Limb (tissue), 2 donors: Measurements from ENCODE around the gene FANCG.

Experiments used
- DNase-seq, 2 donors: peaks; one replicate each; pipeline ENCODE4 v3.0.0-alpha.2; 2016; ENCODE audit errors: extremely low spot score in 2 of 2

FANCG gene

DNA sequence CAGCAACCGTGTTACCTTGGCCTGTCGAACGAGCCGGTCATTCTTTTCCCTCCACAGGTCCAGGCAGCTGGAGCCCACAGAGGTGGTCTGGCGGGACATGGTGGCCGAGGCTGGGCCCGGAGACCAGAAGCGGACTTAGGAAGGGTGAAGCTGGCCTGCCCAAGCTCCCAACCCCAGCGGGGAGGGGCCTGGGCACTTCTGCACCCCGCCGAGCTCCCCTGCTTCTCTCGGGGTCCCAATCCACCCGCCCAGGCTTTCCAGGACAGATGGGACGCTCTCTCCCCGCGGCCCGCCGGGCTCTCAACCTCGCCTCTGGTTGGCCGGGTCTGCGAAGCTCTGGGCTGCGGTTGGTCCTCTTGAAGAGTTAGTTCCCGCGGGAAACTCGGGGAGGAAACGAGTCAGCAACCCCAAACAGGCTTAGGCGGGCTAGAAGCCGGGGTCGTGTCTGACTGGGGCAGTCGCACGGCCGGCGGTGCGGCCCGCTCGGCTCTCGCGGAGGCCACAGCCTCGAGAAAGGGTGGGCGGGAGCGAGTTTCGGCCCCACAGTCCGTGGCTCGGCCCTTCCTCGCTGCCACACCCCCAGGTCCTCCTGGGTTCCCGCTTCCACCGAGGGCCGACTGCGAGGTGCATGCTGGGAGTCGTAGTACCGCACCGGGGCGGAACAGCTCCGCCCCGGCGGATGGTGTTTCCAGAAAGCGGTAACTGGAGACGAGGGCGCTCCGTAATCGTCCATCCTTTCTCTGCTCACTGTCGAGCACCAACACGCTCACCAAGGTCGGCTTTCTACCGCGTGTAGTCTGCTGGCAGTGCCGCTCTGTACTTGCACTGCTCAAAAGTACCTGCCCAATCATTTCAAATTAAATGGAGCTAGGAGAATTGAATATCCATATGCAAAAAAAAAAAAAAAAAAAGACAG is at the start of gene FANCG:
FANCG (minus strand) TSS at position 517 of the 916 bp plus-strand sequence; CDS start at position 99, 418 bp downstream.
- peak; percentile 94 to 95 for DNase-seq

DNA sequence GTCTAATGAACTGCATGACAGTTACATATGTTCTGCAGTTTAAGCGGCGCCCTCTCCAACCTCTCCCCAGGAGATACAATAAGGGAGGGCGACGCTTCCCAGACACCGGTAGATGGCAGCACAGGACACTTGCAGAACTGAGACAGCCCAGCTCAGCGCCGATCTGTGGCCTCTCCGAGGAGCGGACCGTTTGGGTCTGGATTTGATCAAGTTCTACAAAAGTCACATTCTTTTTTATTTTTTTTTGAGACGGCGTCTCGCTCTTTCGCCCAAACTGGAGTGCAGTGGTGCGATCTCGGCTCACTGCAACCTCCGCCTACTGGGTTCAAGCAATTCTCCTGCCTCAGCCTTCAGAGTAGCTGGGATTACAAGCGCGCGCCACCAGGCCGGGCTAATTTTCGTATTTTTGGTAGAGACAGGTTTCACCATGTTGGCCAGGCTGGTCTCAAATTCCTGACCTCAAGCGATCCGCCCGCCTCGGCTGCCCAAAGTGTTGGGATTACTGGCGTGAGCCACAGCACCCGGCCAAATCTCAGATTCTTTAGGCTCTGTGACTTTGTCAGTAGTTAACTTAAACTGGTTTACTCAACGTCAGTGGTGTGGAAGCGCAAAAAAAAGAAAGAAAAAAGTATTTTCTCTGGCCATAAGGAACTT is 37.3 kb upstream of the FANCG start:
- DNase-seq: peak; percentile 90 to 96

DNA sequence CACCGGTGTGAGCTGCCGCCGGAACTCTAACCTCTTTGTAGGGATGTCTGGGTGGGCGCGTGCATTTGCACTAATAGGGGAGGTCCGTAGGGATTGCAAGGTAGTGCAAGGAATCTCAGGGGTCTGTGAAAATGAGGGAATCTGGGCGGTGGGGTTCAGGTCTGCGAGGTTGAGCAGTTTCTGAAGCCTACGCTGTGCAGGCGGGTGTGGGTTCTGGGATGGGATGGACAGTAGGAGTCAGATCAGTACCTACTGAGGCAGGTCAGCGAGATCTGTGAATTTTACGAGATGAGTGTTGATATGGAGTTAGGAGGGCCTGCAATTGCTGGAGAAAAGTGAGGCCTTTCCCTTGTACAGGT is 36.8 kb upstream of the FANCG start:
- no peak for DNase-seq

DNA sequence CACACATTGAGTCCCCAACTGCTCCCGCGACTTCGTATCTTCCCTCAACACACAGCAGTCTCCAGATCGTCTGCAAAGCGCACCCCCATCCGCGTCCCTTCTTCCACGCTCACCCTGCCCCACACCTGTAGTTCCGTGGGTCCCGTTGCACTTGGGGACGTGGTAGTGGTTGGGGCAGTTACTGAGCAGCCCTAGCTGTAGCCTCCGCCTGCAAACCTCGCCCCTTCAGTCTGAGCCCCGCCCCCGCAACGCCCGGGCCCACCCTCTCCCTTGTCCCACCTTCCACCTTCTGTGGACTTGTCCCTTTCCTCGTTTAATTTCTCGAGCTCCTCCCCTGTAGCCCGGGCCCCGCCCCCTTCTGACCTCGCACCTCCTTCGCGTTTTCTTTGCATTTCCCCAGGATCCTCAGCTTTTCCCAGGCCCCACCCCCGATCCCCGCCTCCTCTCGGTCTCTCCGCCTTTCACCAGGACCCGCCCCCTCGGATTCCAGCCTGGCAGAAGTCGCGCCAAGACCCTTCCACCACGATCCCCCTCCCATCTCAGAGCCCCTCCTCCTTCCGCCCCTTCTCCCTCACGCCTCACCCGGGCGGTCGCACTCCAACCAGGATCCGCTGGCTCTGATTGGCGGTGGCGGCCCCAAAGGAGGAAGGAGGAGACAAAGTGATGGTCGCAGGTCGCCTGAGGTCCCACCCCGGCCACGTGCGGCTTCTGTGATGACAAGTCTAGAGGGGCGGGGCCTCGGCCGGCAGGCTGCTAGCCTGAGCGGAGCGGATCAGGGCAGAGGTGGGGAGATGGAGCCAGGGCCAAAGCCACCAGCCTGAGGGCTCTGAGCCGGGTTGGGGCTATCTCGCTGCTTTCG is 36.2 kb upstream of the FANCG start, which contains the start of gene ATOSB:
ATOSB (minus strand) TSS at position 183 of the 859 bp plus-strand sequence. CDS start 7,588 bp downstream, outside the sequence.
- DNase-seq: peak; percentile 95 to 99

DNA sequence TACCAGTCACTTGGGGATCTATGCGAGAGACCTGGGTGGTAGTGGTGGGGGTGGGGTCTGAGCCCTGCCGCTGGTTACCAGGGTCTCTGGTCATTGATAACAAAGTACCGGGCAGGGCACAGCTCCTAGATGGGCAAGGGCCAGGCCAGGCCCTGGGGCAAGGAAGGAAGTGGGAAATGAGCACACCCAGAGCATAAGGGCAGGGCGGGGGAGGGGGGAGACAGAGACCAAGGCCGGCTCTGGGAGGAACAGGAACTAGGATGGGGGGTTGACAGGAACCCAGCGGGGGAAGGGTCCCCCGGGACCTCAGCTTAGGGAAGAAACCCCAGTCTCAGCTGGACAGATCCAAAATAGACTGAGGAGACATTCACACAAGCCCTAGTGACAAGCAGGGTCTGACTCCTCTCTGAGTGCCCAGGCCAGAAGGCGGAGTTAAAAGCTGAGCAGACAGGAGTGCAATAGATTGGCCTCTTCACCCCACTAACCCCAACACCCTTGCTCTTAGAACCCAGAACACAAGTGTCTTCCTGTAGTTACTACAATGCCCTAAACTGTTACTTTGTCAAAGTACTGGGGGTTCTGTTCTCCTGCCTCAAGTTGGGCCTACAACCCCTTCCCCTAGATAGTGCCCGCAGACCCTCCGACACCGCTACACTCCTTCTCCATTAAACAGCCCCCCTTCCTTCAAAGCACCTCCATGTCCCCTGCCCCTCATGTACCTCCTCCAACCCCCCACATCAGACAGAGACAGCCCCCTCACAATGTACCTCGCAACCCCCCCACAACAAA is 35.3 kb upstream of the FANCG start:
- peak; percentile 7 to 65 for DNase-seq

DNA sequence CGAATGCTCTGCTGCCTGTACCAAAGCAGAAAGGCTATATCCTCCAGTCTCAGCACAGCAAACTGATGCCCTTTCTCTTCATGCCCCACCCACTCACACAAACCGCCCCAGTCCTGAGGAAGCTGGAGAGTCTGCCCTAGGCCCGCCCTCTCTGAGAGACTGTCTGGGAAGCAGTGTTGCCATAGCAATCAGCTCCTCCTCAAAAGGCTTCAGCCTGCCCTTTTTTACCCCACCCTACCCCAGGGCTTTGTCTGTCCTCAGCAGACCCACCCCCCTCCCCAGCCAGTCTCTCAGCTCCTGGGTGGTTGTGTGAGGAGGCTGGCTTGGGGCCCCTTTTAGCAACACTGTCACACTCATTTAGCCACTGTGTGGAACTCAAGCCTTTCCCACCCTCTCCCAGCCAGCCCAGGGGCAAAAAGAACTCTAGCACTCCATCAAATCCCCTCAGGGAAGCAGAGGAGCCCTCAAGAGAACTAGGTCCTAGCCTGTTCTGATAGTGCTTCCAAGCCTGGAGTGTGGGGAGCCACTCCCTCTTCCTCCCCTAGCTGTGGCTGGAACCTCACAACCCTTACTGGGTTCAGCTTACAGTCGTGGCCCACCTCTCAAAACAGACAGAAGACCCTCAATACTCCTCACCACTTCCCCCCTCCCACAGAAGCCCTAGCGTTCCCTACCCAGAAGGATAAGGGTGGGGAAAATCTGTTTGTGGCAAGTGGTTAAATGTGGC is 34.5 kb upstream of the FANCG start:
- peak; percentile 80 to 89 for DNase-seq

DNA sequence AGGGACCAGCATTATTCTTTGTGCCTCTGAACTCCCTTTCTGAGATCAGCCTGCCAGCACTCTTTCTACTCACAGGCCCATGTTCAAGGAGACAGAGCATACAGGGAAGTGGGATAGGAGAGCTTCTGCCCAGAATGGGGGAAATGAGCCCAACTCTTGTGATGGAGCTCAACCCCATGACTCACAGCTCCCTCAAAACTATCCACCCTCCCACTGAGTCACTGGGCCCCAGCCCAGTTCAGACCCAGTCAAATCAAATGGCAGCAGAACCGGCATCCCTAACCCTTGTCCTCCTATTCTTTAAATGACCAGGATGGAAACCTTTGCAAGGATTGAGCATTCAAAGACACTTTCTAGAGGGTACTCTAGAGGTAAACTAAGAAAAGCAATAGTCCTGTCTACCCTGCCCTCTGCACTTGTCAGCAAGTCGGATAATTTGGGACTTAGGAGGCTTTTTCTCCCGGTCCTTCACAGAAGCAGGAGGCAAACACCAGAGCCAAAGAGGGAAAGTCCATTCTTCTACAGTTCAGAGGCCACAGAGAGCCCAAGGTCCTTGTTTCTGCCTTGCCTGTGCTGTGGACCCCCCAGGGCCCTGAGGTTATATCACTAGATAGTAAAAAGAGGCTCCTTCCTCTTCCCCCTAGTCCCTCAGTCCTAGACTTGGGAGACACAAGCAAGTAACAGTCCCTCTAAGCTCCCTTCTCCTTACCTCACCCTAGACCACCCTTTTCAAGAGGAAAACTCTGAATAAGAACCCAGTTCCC is 32.7 kb upstream of the FANCG start:
- DNase-seq: no peak

DNA sequence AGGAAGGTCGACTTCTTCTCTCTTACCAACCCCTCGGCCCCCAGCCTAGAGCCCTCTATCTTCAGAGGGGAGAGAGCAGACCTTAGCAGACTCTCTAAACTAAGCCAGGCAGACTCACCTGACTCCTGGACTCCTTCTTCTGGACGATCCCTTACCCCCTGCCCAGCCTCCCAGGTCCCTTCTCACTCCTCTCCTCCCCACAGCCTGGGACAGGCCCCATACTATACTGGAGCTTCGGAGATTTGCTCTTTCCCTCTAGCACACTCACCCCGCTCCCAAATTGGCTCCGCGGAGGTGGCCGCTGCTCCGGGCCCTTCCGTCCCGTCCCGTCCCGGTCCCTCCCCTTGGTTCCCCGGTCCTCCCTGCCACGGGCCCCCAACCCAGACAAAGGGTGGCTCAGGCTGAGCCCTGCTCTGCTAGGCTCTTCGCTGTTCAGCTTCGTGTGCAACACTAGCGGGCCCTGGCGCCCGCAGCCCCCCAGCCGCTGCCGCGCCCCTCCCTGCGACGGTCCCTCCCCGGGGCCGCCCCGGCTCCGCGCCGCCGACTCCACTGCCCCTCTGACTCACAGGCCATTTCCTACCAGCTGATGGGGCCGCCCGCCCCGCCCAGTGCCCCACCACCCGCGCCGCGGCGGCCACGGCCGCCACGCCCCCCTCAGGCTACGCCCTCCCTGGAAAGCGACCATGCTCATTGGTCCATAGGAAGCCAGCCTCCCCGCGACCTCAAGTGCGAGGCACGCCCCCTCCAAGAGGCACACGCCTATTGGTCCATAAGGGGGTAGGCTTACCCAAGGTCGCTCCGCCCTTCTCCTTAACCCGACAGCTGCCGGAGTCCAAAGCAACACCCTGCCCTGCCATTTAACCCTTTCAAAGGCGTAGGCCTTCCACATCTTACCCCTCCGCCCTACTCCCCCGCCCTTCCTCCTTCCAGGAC is 31.5 kb upstream of the FANCG start:
- DNase-seq: peak; percentile 97 to 98

DNA sequence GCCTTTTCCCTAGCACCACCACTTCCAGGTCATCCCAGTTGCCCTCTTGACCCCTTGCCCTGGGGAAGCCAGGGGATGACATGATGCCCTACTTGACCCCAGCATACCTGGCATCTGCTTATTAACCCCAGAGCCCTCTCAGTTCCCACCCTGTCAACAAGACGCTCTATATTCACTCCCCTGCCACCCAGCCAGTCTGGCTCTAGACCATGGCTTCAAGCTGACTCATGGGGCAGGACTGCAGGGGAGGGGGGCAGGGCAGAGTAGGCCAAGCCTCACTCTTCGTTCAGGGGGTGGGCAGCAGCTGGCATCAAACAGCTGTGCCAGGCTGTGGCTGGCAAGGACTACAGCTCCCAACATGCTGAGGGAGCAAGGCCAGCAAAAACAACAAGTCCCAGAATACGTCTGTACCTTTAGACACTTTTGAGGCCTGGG is 30.6 kb upstream of the FANCG start:
- no peak for DNase-seq

DNA sequence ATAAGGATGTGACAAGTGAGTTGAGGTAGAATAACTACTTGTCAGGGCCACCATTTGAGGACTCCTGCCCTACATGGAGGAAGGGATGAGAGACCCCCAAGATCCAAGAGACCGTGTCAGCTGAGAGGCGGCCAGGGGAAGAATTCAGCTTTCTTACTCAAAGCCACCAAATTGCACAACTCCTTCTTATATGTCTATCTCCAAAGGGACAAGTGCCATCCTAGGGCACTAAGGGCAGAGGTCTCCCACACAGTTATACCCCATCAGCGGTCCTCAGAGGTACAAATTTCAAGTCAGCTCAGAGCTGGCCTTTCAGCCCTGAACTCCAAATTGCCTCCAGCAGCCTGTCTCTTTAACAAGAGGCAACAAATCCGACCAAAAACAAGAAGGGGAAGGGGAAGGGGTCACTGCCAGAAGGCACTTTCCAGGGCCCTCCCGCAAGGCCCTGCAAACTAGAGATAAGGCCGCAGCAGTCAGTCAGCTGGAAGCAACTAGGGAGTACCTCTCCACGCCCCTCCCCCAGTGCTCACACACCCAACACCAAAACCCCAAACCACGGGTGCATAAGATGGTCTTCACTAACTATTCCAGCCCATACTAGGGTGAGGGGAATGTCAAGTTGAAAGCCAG is 29.3 kb upstream of the FANCG start:
- DNase-seq: no peak

DNA sequence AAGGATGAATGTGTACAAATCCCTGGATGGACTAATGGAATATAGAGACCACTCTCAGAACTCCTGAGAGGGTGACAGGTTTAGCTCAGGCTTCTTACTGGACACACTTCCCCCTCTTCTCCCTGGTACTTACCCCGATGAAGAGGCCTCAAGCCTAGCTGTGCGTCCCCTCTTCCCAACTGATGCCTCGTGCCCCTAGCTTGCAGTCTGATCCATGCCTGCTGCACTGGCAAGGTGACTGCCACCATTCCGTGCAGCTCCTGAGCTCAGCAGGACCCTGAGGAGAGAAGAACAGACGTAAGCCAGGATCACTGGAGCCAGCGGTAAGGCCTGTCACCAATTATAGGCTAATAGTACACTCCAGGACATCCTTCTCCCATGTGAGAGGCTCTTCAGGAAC is 28.7 kb upstream of the FANCG start:
- no peak for DNase-seq

DNA sequence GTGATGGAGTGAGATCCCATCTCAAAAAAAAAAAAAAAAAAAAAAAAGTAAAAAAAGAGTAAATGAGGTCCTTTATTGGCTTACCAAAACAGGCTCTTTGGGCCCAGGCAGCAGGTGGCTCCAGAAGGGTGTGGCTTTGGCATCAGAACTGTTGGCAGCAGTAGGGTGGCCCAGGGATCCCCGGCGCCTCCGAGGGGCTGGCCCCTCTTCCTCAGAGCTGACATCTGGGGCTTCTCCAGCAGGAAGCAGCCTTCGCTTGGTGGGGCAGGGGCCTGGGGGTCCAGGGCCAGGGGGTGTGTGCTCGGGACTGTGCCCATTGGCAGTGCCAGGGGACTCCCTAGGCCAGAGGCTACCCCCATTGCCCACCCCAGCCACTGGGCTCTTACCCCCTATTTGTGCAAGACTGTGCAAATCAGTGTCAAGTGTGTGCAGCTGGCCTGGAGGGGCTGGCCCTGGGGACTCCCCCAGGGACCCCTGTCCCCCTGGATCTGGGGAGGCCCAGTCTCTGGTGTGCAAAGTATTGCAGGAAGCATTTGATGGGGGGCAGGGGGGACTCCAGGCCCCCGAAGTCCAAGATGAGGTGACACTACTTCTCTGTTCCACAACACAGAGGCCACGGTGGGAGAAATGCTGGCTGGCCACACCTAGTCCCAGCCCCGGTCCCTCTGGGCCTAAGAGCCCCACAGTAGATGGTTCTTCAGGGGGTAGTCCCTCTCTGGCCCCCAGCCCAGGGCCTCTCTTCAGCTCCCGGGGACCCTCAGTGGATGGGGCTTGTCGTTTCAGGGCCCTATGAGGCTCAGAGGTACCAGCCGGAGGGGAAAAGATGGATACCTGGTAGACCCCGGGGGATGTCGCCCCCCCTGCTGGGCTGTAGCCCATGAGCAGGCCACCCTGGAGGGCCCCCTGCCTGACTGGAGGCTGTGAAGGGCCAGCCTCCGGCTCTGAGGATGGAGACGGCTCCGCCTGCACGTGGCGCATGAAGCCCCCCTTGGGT is 27.9 kb upstream of the FANCG start:
- no peak for DNase-seq

DNA sequence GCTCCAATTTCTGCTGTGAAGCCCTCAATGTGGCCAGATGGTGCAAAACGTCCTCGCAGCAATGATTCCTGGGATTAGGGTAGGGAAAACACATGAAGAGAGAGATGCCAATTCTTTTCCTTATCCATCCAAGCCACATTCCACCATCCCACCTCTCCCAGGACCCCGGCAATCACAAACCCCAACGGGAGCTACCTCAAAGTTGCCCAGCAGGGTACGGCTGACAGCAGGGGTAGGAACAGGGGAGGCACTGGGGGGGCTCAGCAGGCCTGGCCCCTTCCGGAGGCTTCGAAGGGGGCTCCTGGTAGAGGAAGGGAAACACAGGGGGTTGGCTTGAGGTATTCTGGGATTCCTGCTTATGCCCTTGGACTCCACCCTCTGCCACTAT is 26.6 kb upstream of the FANCG start:
- no peak for DNase-seq

DNA sequence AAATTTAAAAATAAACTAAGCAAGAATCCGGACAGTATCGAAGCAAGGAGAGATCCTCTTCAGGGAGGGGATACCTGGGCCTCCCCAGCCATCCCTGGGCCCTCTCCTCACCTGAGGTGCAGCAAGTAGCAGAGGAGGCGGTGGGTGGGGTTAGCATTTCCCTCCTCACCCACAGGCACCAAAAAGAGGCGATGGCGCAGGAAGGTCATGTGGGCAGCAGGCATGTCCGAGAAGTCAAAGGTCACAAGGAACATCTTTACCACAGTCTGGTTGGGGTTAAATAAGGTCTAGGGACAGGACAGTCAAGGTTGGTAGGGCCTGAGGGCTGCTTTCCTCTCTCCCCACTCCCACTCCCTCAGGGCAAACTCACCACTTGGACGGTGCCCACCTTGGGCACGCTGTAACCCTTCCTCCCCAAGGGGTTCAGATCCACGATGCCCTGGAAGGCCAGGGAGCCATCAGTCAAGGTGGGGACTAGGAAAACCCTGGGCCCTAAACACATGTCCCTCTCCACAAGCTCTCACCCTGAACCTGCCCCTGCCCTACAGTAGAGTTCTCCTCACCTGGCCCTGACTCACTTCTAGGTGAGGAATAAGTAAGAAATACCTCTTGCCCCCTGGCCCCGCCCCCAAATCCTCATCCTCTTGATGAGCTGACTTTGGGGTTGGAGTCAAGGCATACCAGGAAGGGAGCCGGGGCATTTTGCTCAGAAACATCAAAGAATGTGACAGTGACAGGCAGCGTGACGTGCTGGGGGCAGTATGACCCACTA is 26.0 kb upstream of the FANCG start:
- DNase-seq: no peak

DNA sequence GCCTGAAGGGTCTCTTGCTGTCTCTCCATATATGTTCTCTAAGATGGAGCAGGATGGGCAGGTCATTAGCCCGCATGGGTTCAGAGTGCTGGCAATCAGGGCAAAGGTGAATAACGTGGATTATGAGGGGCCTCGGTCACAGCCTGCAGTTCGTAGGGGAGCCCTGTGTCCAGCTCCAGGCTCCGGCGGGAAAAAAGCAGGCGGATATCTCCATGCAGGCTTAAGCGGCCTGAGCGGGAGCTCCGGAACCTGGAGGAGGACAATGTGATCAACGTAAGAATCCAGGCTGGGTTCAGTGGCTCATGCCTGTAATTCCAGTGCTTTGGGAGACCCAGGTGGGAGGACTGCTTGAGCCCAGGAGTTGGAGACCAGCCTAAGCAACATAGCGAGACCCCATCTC is 25.4 kb upstream of the FANCG start:
- no peak for DNase-seq

DNA sequence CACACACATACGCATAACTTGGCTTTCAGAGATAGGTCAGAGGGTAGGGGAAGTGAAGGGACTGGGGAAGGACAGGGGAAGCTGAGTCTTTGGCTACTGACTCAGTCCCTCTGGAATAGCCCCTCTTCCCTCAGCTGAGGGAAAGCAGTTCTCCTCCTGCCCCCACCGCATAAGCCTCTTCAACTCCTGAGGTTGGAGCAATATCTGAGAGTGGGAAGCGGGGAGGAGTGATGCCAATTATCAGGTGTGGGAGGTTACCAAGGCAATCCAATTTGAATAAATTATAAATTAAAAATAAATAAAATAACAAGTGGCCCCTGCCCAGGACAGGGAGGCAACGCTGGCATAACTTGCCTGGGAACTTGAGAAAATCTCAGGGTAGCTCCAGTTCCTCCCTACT is 24.8 kb upstream of the FANCG start:
- DNase-seq: no peak
